HG03378 (cell line): Measurements from ENCODE around the gene ZMYND10.

ENCODE experiments used
- ATAC-seq: cut with Tn5 transposase; IDR thresholded peaks from one replicate; pipeline ENCODE4 v1.9.1; 2021; ENCODE audit warnings: mild to moderate bottlenecking, moderate library complexity; ENCODE audit not compliant: unreplicated experiment

Gene ZMYND10

GRCh38 chr3:50350213-50350526 lies 4.6 kb upstream of the ZMYND10 start:
- ATAC-seq, result no peak

GRCh38 chr3:50347187-50347813 lies 1.8 kb upstream of the ZMYND10 start:
- ATAC-seq, result no peak

GRCh38 chr3:50345008-50345407 lies 524 bp downstream of the ZMYND10 start:
- ATAC-seq, result no peak

GRCh38 chr3:50342813-50343633 lies 2.5 kb downstream of the ZMYND10 start:
- ATAC-seq, result no peak

GRCh38 chr3:50341996-50342650 lies 3.4 kb downstream of the ZMYND10 start:
- ATAC-seq, result no peak

- no peak for ATAC-seq
These were observed 4.0 kb downstream of the ZMYND10 start for GRCh38 chr3:50341537-50341936.

- no peak for ATAC-seq
These were observed 4.8 kb downstream of the ZMYND10 start, which contains the start of gene RASSF1 for GRCh38 chr3:50340448-50341329. RASSF1 (minus strand) TSS chr3:50340836; CDS start chr3:50340805, 31 bp downstream.

GRCh38 chr3:50340147-50340447 lies 5.4 kb downstream of the ZMYND10 start:
- ATAC-seq, result no peak

GRCh38 chr3:50339485-50340146 lies 5.9 kb downstream of the ZMYND10 start:
- no peak for ATAC-seq

GRCh38 chr3:50338965-50339364 lies 6.6 kb downstream of the ZMYND10 start:
- no peak for ATAC-seq

GRCh38 chr3:50337175-50337861 lies 8.2 kb downstream of the ZMYND10 start:
- peak; percentile 72 for ATAC-seq

GRCh38 chr3:50336452-50337174 lies 8.9 kb downstream of the ZMYND10 start:
- ATAC-seq, result peak; percentile 15

- no peak for ATAC-seq
These were observed 11.0 kb downstream of the ZMYND10 start for GRCh38 chr3:50334339-50335075.

- no peak for ATAC-seq
These were observed 11.7 kb downstream of the ZMYND10 start for GRCh38 chr3:50333744-50334328.

GRCh38 chr3:50331364-50331907 lies 14.1 kb downstream of the ZMYND10 start:
- no peak for ATAC-seq

- ATAC-seq, result no peak
These were observed 15.2 kb downstream of the ZMYND10 start for GRCh38 chr3:50330330-50330729.

- peak; percentile 74 for ATAC-seq
These were observed 17.4 kb downstream of the ZMYND10 start, which contains the start of gene TUSC2 for GRCh38 chr3:50327943-50328691. TUSC2 (minus strand) TSS chr3:50328223; CDS start chr3:50328099, 124 bp downstream.
